CD14-positive monocyte (primary cell): ENCODE measurements around the gene SIRPA. TPM values are rescaled to one million over a fixed set of nuclear protein-coding genes. Genes with fewer than 3 reads are reported as not detected.
A peak's percentile ranks its signal among the peaks of the same experiment; 100 is the strongest.

Experiments
- DNase-seq, 3 donors: peaks; one replicate each; pipeline ENCODE4 v3.0.0-alpha.2; 2011 to 2022
- H2AFZ ChIP-seq: 2 replicates; pipeline ENCODE4 v1.6.0; 2012; ENCODE audit warnings: mild to moderate bottlenecking, low read depth, low read length, inconsistent platforms; ENCODE audit not compliant: insufficient read depth, poor library complexity, severe bottlenecking
- H3K27ac ChIP-seq, 2 donors: 1 replicate in 1 of 2; 2 replicates in 1 of 2; pipeline ENCODE4 v1.5.1; 2012 to 2013; ENCODE audit warnings: low read length in 2 of 2, control low read depth in 1 of 2, inconsistent platforms in 1 of 2, low read depth in 1 of 2, mild to moderate bottlenecking in 1 of 2
- H3K27me3 ChIP-seq, 2 donors: one replicate each; pipeline versions ENCODE4 v1.6.0 to v1.6.1; 2011 to 2013; ENCODE audit warnings: low read length in 2 of 2; ENCODE audit not compliant: control insufficient read depth in 2 of 2, insufficient read depth in 2 of 2
- H3K36me3 ChIP-seq, 2 donors: replicated peaks in 1 of 2; 1 replicate in 1 of 2; 2 replicates in 1 of 2; pipeline versions ENCODE4 v1.5.1 to v1.6.1; 2012 to 2013; ENCODE audit warnings: low read length in 2 of 2, control low read depth in 1 of 2, inconsistent platforms in 1 of 2, mild to moderate bottlenecking in 1 of 2; ENCODE audit not compliant: insufficient read depth in 2 of 2, control insufficient read depth in 1 of 2
- H3K4me1 ChIP-seq, 2 donors: 1 replicate in 1 of 2; 2 replicates in 1 of 2; pipeline versions ENCODE4 v1.5.1 to v1.6.1; 2012 to 2013; ENCODE audit warnings: low read length in 2 of 2, control low read depth in 1 of 2, inconsistent platforms in 1 of 2, mild to moderate bottlenecking in 1 of 2, moderate library complexity in 1 of 2; ENCODE audit not compliant: insufficient read depth in 2 of 2, control insufficient read depth in 1 of 2
- H3K4me2 ChIP-seq: replicated peaks from 2 replicates; pipeline ENCODE3; 2012; ENCODE audit warnings: low read length, moderate library complexity, mild to moderate bottlenecking; ENCODE audit not compliant: poor library complexity, severe bottlenecking; ENCODE audit errors: extremely low read depth
- H3K4me3 ChIP-seq, 3 experiments: fragments of 200-600 bp in 1 of 3; sonication (generic) in 1 of 3; replicated peaks in 1 of 3; 1 replicate in 2 of 3; 2 replicates in 1 of 3; pipeline ENCODE4 v1.5.1; 2011 to 2013; ENCODE audit warnings: low read length in 3 of 3, mild to moderate bottlenecking in 3 of 3, control low read depth in 2 of 3, low read depth in 2 of 3, inconsistent platforms in 1 of 3, moderate library complexity in 1 of 3
- H3K79me2 ChIP-seq: 2 replicates; pipeline ENCODE4 v1.6.0; 2012; ENCODE audit warnings: mild to moderate bottlenecking, control low read depth, inconsistent platforms, low read length, moderate library complexity; ENCODE audit not compliant: insufficient read depth
- H3K9ac ChIP-seq: 2 replicates; pipeline ENCODE4 v1.6.0; 2017; ENCODE audit warnings: low read length, mild to moderate bottlenecking; ENCODE audit not compliant: insufficient read depth, poor library complexity, severe bottlenecking
- H3K9me3 ChIP-seq, 2 donors: replicated peaks in 1 of 2; 1 replicate in 1 of 2; 2 replicates in 1 of 2; pipeline versions ENCODE4 v1.5.1 to v1.6.1; 2012 to 2013; ENCODE audit warnings: low read length in 2 of 2, control low read depth in 1 of 2; ENCODE audit not compliant: control insufficient read depth in 1 of 2, insufficient read depth in 1 of 2
- H4K20me1 ChIP-seq: 2 replicates; pipeline ENCODE4 v1.6.0; 2012; ENCODE audit warnings: mild to moderate bottlenecking, low read length, control low read depth, moderate library complexity; ENCODE audit not compliant: insufficient read depth
- H3K27ac Mint-ChIP-seq, 7 donors: one replicate each; pipeline ENCODE4 v1.8.0; 2020; ENCODE audit warnings: mild to moderate bottlenecking in 7 of 7, mixed read lengths in 7 of 7, moderate library complexity in 6 of 7, inconsistent platforms in 2 of 7
- H3K27me3 Mint-ChIP-seq, 3 donors: one replicate each; pipeline ENCODE4 v1.8.0; 2021 to 2022; ENCODE audit warnings: low read depth in 3 of 3, mild to moderate bottlenecking in 3 of 3, mixed read lengths in 3 of 3, moderate library complexity in 3 of 3, inconsistent platforms in 1 of 3
- H3K36me3 Mint-ChIP-seq, 2 donors: one replicate each; pipeline ENCODE4 v1.8.0; 2020; ENCODE audit warnings: mixed read lengths in 2 of 2, inconsistent platforms in 1 of 2, mild to moderate bottlenecking in 1 of 2
- H3K4me1 Mint-ChIP-seq: one replicate; pipeline ENCODE4 v1.8.0; 2020; ENCODE audit warnings: mild to moderate bottlenecking, mixed read lengths
- H3K4me3 Mint-ChIP-seq, 2 donors: one replicate each; pipeline ENCODE4 v1.8.0; 2020; ENCODE audit warnings: mild to moderate bottlenecking in 2 of 2, mixed read lengths in 2 of 2, moderate library complexity in 1 of 2
- H3K9me3 Mint-ChIP-seq, 7 donors: one replicate each; pipeline ENCODE4 v1.8.0; 2020 to 2022; ENCODE audit warnings: mixed read lengths in 7 of 7, mild to moderate bottlenecking in 6 of 7, moderate library complexity in 6 of 7, inconsistent platforms in 2 of 7
- WGBS: methylation state at CpG from one replicate; pipeline ENCODE4 v1.1.5; 2013; ENCODE audit warnings: missing lambda C conversion rate; ENCODE audit not compliant: insufficient coverage; 5-methylcytosine and 5-hydroxymethylcytosine counted together
- intact Hi-C, 2 donors: fragments of 100-400 bp; cut with micrococcal nuclease; formaldehyde crosslinking; loops; one replicate each; pipeline versions ENCODE4 v1.15.0 to v1.15.1; 2023
- polyA plus RNA-seq, 3 donors: library from polyadenylated mRNA; depleted of rRNA in 1 of 3; unstranded in 2 of 3; stranded (reverse) in 1 of 3; fragments of 300-500 nt in 2 of 3; fragments of >200 nt in 1 of 3; fragmentation: Illumina TruSeq in 2 of 3; gene quantifications; 1 replicate in 2 of 3; 2 replicates in 1 of 3; pipeline ENCODE4 v1.2.3, GENCODE V29; 2012 to 2021
- TF ChIP-seq, protein P1 (sequence below): fragments of 200-600 bp; IDR thresholded peaks from one replicate; pipeline ENCODE4 v1.8.0; 2022; ENCODE audit warnings: antibody characterized with exemption, mild to moderate bottlenecking

The SIRPA gene
- polyA plus RNA-seq, 3 donors, result 28.4 to 126 (median 58.3) TPM

DNA sequence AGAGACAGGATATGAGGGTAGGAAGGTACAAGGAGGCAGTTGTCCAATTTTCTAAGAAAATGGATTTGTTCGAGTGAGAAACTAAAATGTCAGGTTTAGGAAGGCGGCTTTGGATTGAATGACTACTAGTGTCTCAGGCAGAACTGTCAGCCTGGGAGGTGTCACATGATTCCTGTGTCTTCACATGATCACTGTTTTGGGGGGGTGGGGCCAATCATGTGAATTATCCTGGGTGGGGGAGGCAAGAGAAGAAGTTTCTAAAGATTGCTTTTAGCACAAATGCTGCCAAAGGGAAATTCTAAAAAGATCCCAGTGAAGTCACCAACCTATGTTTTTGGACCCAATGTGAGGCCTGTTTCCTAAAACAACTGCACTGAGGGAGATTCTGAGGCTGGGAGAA is 2.3 kb downstream of the SIRPA start:
- Histone ChIP-seq H3K79me2 (peaks cover 96% of the 10 kb centered on the region), H3K27ac (peak overlapping the region; percentile 78 to 84), H2AFZ (no peak overlapping the region), H3K36me3 (peaks cover 28 to 43% of the 10 kb centered on the region in 2 donors), H4K20me1 (peaks cover 71% of the 10 kb centered on the region), H3K4me2 (peak overlapping the region; percentile 99), H3K9me3 (no peaks in the 10 kb centered on the region), H3K9ac (peak overlapping the region; percentile 58), H3K27me3 (no peaks in the 10 kb centered on the region), H3K4me1 (peaks cover 47 to 57% of the 10 kb centered on the region in 2 donors), H3K4me3 (peak overlapping the region; percentile 22 to 100 (median 80))
- DNase-seq, result peak in 2 of 3 donors; percentile 41 to 82
- H3K4me1 Mint-ChIP-seq, result peaks cover 57% of the 10 kb centered on the region
- TF ChIP-seq, protein P1, sequence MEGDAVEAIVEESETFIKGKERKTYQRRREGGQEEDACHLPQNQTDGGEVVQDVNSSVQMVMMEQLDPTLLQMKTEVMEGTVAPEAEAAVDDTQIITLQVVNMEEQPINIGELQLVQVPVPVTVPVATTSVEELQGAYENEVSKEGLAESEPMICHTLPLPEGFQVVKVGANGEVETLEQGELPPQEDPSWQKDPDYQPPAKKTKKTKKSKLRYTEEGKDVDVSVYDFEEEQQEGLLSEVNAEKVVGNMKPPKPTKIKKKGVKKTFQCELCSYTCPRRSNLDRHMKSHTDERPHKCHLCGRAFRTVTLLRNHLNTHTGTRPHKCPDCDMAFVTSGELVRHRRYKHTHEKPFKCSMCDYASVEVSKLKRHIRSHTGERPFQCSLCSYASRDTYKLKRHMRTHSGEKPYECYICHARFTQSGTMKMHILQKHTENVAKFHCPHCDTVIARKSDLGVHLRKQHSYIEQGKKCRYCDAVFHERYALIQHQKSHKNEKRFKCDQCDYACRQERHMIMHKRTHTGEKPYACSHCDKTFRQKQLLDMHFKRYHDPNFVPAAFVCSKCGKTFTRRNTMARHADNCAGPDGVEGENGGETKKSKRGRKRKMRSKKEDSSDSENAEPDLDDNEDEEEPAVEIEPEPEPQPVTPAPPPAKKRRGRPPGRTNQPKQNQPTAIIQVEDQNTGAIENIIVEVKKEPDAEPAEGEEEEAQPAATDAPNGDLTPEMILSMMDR, result no peak
- peak overlapping the region; percentile 88 to 99 (median 95) for H3K27ac Mint-ChIP-seq
- intact Hi-C loops, result loop anchor here (5.0 to 10.0 kb wide), 3 partner anchors 47 to 205 kb away; partner anchors contain the start of gene STK35 (in 1 of the 2)
- H3K27me3 Mint-ChIP-seq, result peaks cover 0 to 2% (median 1%) of the 10 kb centered on the region in 3 donors
- peaks cover 50 to 60% of the 10 kb centered on the region in 2 donors for H3K36me3 Mint-ChIP-seq
- 52% methylated on average over 2 of the region's 2 CpGs for WGBS
- peak overlapping the region; percentile 91 to 100 for H3K4me3 Mint-ChIP-seq
- no peaks in the 10 kb centered on the region for H3K9me3 Mint-ChIP-seq

DNA sequence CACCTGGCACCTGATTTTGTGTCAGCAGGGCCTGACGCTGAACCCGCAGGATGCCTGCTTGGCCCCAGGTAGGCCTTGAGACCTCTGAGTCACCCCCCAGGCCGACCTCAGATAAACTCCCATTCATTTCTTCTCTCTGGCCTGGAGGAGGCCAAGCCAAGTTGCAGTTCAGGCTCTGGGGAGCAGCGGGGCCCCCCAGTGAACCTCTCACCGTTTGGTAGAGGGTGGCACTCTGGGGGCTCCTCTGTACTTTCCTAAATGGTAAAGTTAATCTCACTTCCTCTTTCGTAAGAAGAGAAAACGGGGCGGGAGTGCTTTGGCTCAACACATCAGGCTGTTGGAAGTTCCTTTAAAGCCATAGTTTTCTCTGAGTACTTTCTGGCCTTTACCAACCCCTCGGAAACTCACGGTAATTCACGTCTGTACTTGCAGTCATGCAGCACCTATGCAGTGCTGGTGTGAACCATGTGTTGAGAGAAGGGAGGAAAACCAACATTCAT is 2.8 kb downstream of the SIRPA start:
- H3K4me3 Mint-ChIP-seq, result peak overlapping the region; percentile 91 to 100

More for the DNA sequence above, 2.8 kb downstream of the SIRPA start:
- Histone ChIP-seq H3K27me3 (no peaks in the 10 kb centered on the region), H3K4me3 (peak overlapping the region; percentile 22 to 100 (median 26)), H3K9ac (peak overlapping the region; percentile 58), H3K4me1 (peaks cover 42 to 53% of the 10 kb centered on the region in 2 donors), H3K4me2 (peak overlapping the region; percentile 99), H3K9me3 (no peaks in the 10 kb centered on the region), H2AFZ (no peak overlapping the region), H3K79me2 (peaks cover 96% of the 10 kb centered on the region), H3K36me3 (peaks cover 28 to 48% of the 10 kb centered on the region in 2 donors), H3K27ac (peak overlapping the region; percentile 78 to 84), H4K20me1 (peaks cover 76% of the 10 kb centered on the region)
- Mint-ChIP-seq H3K9me3 (no peaks in the 10 kb centered on the region), H3K36me3 (peaks cover 50 to 62% of the 10 kb centered on the region in 2 donors), H3K4me1 (peaks cover 52% of the 10 kb centered on the region), H3K27ac (peak overlapping the region; percentile 88 to 99 (median 95)), H3K27me3 (peaks cover 0 to 2% (median 1%) of the 10 kb centered on the region in 3 donors)
- intact Hi-C loops, result loop anchor here (5.0 to 10.0 kb wide), 3 partner anchors 47 to 204 kb away; partner anchors contain the start of gene STK35 (in 1 of the 2)
- WGBS, result 0% methylated on average over 4 of the region's 11 CpGs
- peak in 2 of 3 donors; percentile 73 to 83 for DNase-seq
- TF ChIP-seq, protein P1, result no peak
